ENCODE data around the gene SPARC.

DNA sequence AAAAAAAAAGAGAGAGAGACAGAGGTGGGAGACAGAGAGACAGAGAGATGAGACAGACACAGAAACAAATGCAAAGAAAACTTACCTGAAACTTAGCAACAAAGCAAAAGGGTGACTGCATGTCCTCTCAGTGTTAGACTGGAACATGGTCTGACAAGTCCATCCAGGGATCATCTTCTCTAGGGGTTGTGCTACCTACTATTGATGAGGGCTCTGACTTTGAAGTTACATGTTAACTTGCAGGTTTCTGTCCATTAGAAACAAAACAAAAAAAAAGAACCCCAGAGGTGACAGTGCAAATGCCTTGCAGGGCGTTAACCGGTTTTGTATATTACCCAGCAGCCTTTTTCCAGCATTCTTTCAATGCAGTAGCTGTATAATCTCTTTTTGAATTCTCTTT, 13.6 kb upstream of the SPARC start:
- TF ChIP-seq, protein P1, sequence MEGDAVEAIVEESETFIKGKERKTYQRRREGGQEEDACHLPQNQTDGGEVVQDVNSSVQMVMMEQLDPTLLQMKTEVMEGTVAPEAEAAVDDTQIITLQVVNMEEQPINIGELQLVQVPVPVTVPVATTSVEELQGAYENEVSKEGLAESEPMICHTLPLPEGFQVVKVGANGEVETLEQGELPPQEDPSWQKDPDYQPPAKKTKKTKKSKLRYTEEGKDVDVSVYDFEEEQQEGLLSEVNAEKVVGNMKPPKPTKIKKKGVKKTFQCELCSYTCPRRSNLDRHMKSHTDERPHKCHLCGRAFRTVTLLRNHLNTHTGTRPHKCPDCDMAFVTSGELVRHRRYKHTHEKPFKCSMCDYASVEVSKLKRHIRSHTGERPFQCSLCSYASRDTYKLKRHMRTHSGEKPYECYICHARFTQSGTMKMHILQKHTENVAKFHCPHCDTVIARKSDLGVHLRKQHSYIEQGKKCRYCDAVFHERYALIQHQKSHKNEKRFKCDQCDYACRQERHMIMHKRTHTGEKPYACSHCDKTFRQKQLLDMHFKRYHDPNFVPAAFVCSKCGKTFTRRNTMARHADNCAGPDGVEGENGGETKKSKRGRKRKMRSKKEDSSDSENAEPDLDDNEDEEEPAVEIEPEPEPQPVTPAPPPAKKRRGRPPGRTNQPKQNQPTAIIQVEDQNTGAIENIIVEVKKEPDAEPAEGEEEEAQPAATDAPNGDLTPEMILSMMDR (IDR thresholded peaks at IDR 0.05) = no peak
- TF ChIP-seq POLR2A (IDR thresholded peaks at IDR 0.05) = no peak
